Common myeloid progenitor, CD34-positive (primary cell): ENCODE measurements around the gene RAB20.

Experiments
- CTCF ChIA-PET: fragments of 350-600 bp; sonication (Branson Sonifier 250); formaldehyde crosslinking; loops from one replicate; lab custom pipeline; 2021; ENCODE audit warnings: antibody characterized with exemption; lab: Charles Lee
- POLR2A ChIA-PET: fragments of 350-600 bp; sonication (Branson Sonifier 250); formaldehyde crosslinking; loops from one replicate; lab custom pipeline; 2021; ENCODE audit warnings: antibody characterized with exemption; lab: Charles Lee
- DNase-seq, 3 donors: peaks; one replicate each; pipeline versions ENCODE4 v3.0.0 to v3.0.0-alpha.2; 2013
- H3K27ac ChIP-seq, 2 experiments: 1 replicate in 1 of 2; 2 replicates in 1 of 2; pipeline ENCODE4 v1.7.0; 2013; ENCODE audit warnings: inconsistent platforms in 2 of 2, low read length in 2 of 2, mild to moderate bottlenecking in 2 of 2, low read depth in 1 of 2, moderate library complexity in 1 of 2; ENCODE audit not compliant: severe bottlenecking in 2 of 2, insufficient read depth in 1 of 2, poor library complexity in 1 of 2
- H3K27me3 ChIP-seq, 5 experiments: replicated peaks in 2 of 5; 1 replicate in 3 of 5; 2 replicates in 2 of 5; pipeline versions ENCODE4 v1.6.1 to v1.7.0; 2013; ENCODE audit warnings: low read length in 4 of 5, mild to moderate bottlenecking in 2 of 5, moderate library complexity in 2 of 5, inconsistent platforms in 1 of 5; ENCODE audit not compliant: insufficient read depth in 5 of 5, control insufficient read depth in 4 of 5
- H3K36me3 ChIP-seq, 4 experiments: 1 replicate in 2 of 4; 2 replicates in 2 of 4; pipeline versions ENCODE4 v1.6.1 to v1.7.0; 2013; ENCODE audit warnings: low read length in 3 of 4, control low read depth in 1 of 4, mild to moderate bottlenecking in 1 of 4; ENCODE audit not compliant: control insufficient read depth in 4 of 4, insufficient read depth in 4 of 4
- H3K4me1 ChIP-seq, 4 experiments: 1 replicate in 3 of 4; 2 replicates in 1 of 4; pipeline versions ENCODE4 v1.6.1 to v1.7.1; 2013; ENCODE audit warnings: low read length in 3 of 4, mild to moderate bottlenecking in 3 of 4, control low read depth in 1 of 4, inconsistent platforms in 1 of 4, moderate library complexity in 1 of 4; ENCODE audit not compliant: control insufficient read depth in 4 of 4, insufficient read depth in 4 of 4; ENCODE audit errors: control extremely low read depth in 1 of 4
- H3K4me3 ChIP-seq, 7 experiments: 1 replicate in 4 of 7; 2 replicates in 3 of 7; pipeline versions ENCODE4 v1.5.1 to v1.7.0; 2013; ENCODE audit warnings: mild to moderate bottlenecking in 7 of 7, low read length in 6 of 7, moderate library complexity in 6 of 7, inconsistent platforms in 2 of 7, low read depth in 2 of 7, control low read depth in 1 of 7; ENCODE audit not compliant: insufficient read depth in 4 of 7, control insufficient read depth in 1 of 7; ENCODE audit errors: extremely low read depth in 1 of 7
- H3K9me3 ChIP-seq, 5 experiments: 1 replicate in 4 of 5; 2 replicates in 1 of 5; pipeline versions ENCODE4 v1.6.1 to v1.7.1; 2013; ENCODE audit warnings: low read length in 4 of 5, mild to moderate bottlenecking in 2 of 5, inconsistent platforms in 1 of 5, low read depth in 1 of 5, moderate library complexity in 1 of 5; ENCODE audit not compliant: control insufficient read depth in 4 of 5, insufficient read depth in 2 of 5; ENCODE audit errors: control extremely low read depth in 1 of 5
- WGBS: methylation state at CpG from one replicate; pipeline ENCODE4 v1.1.5; 2013; ENCODE audit not compliant: insufficient coverage; 5-methylcytosine and 5-hydroxymethylcytosine counted together

RAB20 gene

DNA sequence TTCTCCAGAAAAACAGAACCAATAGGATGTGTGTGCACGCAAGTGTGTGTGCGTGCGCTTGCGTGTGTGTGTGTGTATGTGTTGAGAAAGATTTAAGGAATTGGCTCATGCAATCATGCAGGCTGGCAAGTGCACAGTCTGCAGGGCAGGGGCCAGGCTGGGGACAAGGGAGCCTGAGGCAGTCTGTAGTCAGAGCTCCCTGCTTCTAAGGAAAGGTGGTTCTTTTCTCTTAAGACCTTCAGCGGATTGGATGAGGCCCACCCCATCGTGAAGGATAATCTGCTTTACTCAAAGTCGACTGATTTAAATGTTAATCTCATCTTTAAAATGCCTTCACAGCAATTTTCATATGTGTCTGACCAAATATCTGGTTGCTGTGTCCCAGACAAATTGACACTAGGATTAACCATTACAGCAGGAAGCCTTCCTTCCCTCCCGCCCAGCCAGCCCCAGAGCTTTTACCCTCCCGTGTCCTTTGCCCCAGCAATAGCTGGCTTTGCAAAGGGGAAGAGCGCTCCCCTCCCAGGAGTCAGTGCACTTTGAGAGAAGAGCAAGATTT is 38.8 kb upstream of the RAB20 start:
- Histone ChIP-seq H3K4me1 (no peaks in the 10 kb centered on the region), H3K4me3 (no peak overlapping the region), H3K27ac (no peak overlapping the region), H3K9me3 (no peaks in the 10 kb centered on the region), H3K36me3 (no peaks in the 10 kb centered on the region), H3K27me3 (no peaks in the 10 kb centered on the region)
- ChIA-PET CTCF (interaction anchor here (1.2 kb wide), 1 partner anchor 10 kb away, joined by 3 read pairs; no protein-coding TSS in a partner anchor), POLR2A (no interaction called here)
- WGBS, result 93% methylated on average over 8 of the region's 10 CpGs
- no peak for DNase-seq

- Histone ChIP-seq H3K27ac (no peak overlapping the region), H3K4me1 (no peaks in the 10 kb centered on the region), H3K27me3 (no peaks in the 10 kb centered on the region), H3K9me3 (no peaks in the 10 kb centered on the region), H3K4me3 (no peak overlapping the region), H3K36me3 (no peaks in the 10 kb centered on the region)
- 91% methylated on average over 14 of the region's 16 CpGs for WGBS
- no peak for DNase-seq
- ChIA-PET POLR2A (no interaction called here), CTCF (no interaction called here)
Measured at GRCh38 chr13:110597041-110597689, 35.6 kb upstream of the RAB20 start.

- CTCF ChIA-PET, result interaction anchor here (0.6 to 1.9 kb wide), 7 partner anchors 9 to 225 kb away, joined by 3 to 6 read pairs (median 4); no protein-coding TSS in a partner anchor
- Histone ChIP-seq H3K27me3 (peaks cover 0 to 3% (median 0%) of the 10 kb centered on the region in 5 experiments), H3K36me3 (no peaks in the 10 kb centered on the region), H3K4me3 (no peak overlapping the region), H3K27ac (no peak overlapping the region), H3K4me1 (no peaks in the 10 kb centered on the region), H3K9me3 (no peaks in the 10 kb centered on the region)
- peak; percentile 68 to 79 (median 77) for DNase-seq
- WGBS, result no CpG with 5 or more reads among the region's 6 CpGs
- POLR2A ChIA-PET, result interaction anchor here (0.7 kb wide), 1 partner anchor 60 kb away, joined by 4 read pairs; no protein-coding TSS in a partner anchor
Measured at GRCh38 chr13:110593430-110594130, 32.1 kb upstream of the RAB20 start.

GRCh38 chr13:110592665-110593064 is 31.1 kb upstream of the RAB20 start:
- WGBS, result 100% methylated on average over 1 of the region's 2 CpGs
- POLR2A ChIA-PET, result interaction anchor here (0.6 kb wide), 1 partner anchor 123 kb away, joined by 4 read pairs; no protein-coding TSS in a partner anchor

GRCh38 chr13:110590577-110590976 is 29.1 kb upstream of the RAB20 start:
- DNase-seq, result no peak
- Histone ChIP-seq H3K4me3 (no peak overlapping the region), H3K4me1 (no peaks in the 10 kb centered on the region), H3K9me3 (no peaks in the 10 kb centered on the region), H3K27me3 (peaks cover 0 to 3% (median 0%) of the 10 kb centered on the region in 5 experiments), H3K27ac (no peak overlapping the region), H3K36me3 (no peaks in the 10 kb centered on the region)
- ChIA-PET POLR2A (no interaction called here), CTCF (no interaction called here)
- WGBS, result 94% methylated on average over 5 of the region's 6 CpGs

More at GRCh38 chr13:110592665-110593064, 31.1 kb upstream of the RAB20 start:
- no peak overlapping the region for H3K4me3 ChIP-seq
- no peak overlapping the region for H3K27ac ChIP-seq
- no peak for DNase-seq
- no peaks in the 10 kb centered on the region for H3K4me1 ChIP-seq
- H3K27me3 ChIP-seq, result peaks cover 0 to 3% (median 0%) of the 10 kb centered on the region in 5 experiments
- H3K36me3 ChIP-seq, result no peaks in the 10 kb centered on the region
- no peaks in the 10 kb centered on the region for H3K9me3 ChIP-seq
- CTCF ChIA-PET, result interaction anchor here (0.6 to 1.9 kb wide), 2 partner anchors 9 to 226 kb away, joined by 4 to 5 read pairs; no protein-coding TSS in a partner anchor

DNA sequence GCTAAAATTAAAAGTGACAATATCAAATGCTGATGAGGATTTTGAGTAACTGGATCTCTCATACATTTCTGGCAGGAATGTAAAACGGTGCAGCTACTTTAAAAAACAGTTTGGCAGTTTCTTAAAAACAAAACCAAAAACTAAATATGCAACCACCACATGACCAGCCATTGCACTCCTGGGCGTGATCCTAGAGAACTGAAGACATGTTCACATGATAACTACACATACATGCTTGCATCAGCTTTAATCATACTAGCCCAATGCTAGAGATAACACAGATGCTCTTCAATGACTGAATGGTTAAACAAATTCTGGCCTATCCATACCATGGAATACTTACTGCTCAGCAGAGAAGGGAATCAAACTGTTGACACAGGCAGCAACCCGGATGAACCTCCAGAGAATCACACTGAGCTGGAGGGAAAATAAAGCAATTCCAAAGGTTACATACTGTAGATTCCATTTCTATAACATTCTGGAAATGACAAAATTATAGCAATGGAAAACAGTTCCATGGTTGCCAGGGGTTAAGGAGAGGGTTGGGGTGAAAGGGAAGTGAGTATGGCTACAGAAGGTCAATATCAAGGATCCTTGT is 28.4 kb upstream of the RAB20 start:
- CTCF ChIA-PET, result no interaction called here
- peaks cover 0 to 3% (median 0%) of the 10 kb centered on the region in 5 experiments for H3K27me3 ChIP-seq

More for the DNA sequence above, 28.4 kb upstream of the RAB20 start:
- POLR2A ChIA-PET, result no interaction called here
- H3K4me1 ChIP-seq, result no peaks in the 10 kb centered on the region
- no peak for DNase-seq
- no peaks in the 10 kb centered on the region for H3K36me3 ChIP-seq
- WGBS, result 87% methylated on average over 2 of the region's 3 CpGs
- no peak overlapping the region for H3K4me3 ChIP-seq
- H3K27ac ChIP-seq, result no peak overlapping the region
- H3K9me3 ChIP-seq, result no peaks in the 10 kb centered on the region
